ENCODE measurements around the gene HSD17B7. TPM values are rescaled to one million over a fixed set of nuclear protein-coding genes. Genes with fewer than 3 reads are reported as not detected.
"Not testable (repeated sequence)": the region's sequence is repeated elsewhere in the genome, so short reads cannot be mapped to it uniquely, and the experiment has no call there.

HSD17B7 gene
- total and polyA plus RNA-seq, 2 donors from 2014 or later = 10.8 to 12.8 TPM

DNA sequence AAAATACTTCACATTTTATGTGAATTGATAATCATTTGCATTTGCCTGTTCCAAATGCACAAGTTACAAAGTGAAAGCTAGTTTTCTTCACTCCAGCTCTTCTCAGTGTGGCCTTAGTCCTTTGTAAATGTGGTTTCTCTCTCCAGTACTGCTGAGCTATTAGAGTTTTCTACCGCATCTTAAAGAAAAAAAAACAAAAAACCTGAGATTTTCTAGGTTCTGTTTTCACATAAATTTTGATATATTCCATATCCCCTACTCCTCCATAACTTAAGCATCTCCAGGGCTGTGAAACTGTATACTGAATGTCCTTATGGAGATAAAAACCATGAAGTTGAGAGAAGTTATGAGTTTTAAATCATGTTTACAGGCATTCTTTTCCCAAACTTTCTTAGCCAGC, 3.8 kb downstream of the HSD17B7 start:
- intact Hi-C loops (cut with DNase I); FAIRE-seq; H3K4me1 ChIP-seq (ENCODE audit: control insufficient read depth in 2 of 3, insufficient read depth in 2 of 3, low read depth in 1 of 3, low read length in 3 of 3): not testable (repeated sequence)

DNA sequence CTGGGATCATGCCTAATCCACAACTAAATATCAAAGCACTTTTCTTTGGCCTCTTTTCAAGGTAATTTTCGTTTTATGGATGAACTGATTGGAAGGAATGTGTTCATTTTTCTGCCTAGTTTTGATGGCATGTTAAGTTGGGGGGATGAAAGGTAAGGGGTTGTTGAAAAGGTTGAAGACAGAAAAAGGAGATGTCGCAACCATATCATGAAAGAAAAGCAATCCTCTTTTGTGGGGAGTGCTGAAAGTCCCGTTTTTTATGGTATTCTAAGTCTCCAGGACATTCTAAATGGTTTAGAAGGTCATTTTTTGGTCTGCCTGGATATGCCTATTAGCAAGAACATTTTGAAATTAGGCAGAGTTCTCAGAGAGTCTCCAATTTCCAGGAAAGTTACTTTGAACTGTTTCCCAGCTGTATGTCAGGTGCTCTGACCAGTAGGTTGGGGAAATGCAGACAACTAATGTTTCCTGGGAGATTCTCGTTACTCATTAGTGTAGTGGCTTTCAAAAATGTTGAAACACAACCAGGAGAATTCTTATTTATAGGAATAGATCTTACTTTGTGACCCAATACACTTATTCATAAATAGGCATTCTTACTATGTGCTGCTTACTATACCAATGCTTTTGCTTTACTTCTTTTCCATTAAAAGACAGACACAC, 6.2 kb downstream of the HSD17B7 start:
- FAIRE-seq; H3K4me3 ChIP-seq (ENCODE audit: low read length in 3 of 3); H3K27me3 ChIP-seq (ENCODE audit: control insufficient read depth, insufficient read depth, low read length); H3K9ac ChIP-seq (ENCODE audit: low read length in 3 of 3); H3K27ac ChIP-seq (ENCODE audit: low read depth in 2 of 2, low read length in 2 of 2); H3K36me3 ChIP-seq (ENCODE audit: control insufficient read depth in 2 of 3, insufficient read depth in 3 of 3, low read length in 3 of 3); intact Hi-C loops (cut with DNase I); H3K9me3 ChIP-seq (ENCODE audit: control insufficient read depth in 2 of 3, insufficient read depth in 1 of 3, low read length in 3 of 3); H3K4me1 ChIP-seq (ENCODE audit: control insufficient read depth in 2 of 3, insufficient read depth in 2 of 3, low read depth in 1 of 3, low read length in 3 of 3); DNase-seq: not testable (repeated sequence)

More for the DNA sequence above, 3.8 kb downstream of the HSD17B7 start:
- H3K27ac ChIP-seq (ENCODE audit: low read depth in 2 of 2, low read length in 2 of 2); H3K4me3 ChIP-seq (ENCODE audit: low read length in 3 of 3); H3K9ac ChIP-seq (ENCODE audit: low read length in 3 of 3); DNase-seq; H3K36me3 ChIP-seq (ENCODE audit: control insufficient read depth in 2 of 3, insufficient read depth in 3 of 3, low read length in 3 of 3); H3K27me3 ChIP-seq (ENCODE audit: control insufficient read depth, insufficient read depth, low read length); H3K9me3 ChIP-seq (ENCODE audit: control insufficient read depth in 2 of 3, insufficient read depth in 1 of 3, low read length in 3 of 3): not testable (repeated sequence)

- TF ChIP-seq, protein P1, sequence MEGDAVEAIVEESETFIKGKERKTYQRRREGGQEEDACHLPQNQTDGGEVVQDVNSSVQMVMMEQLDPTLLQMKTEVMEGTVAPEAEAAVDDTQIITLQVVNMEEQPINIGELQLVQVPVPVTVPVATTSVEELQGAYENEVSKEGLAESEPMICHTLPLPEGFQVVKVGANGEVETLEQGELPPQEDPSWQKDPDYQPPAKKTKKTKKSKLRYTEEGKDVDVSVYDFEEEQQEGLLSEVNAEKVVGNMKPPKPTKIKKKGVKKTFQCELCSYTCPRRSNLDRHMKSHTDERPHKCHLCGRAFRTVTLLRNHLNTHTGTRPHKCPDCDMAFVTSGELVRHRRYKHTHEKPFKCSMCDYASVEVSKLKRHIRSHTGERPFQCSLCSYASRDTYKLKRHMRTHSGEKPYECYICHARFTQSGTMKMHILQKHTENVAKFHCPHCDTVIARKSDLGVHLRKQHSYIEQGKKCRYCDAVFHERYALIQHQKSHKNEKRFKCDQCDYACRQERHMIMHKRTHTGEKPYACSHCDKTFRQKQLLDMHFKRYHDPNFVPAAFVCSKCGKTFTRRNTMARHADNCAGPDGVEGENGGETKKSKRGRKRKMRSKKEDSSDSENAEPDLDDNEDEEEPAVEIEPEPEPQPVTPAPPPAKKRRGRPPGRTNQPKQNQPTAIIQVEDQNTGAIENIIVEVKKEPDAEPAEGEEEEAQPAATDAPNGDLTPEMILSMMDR (IDR thresholded peaks at IDR 0.05; ENCODE audit: borderline replicate concordance, extremely low read depth, insufficient read depth) = peak; percentile 70
- H3K4me3 ChIP-seq (ENCODE audit: low read length in 3 of 3); H3K27me3 ChIP-seq (ENCODE audit: control insufficient read depth, insufficient read depth, low read length); FAIRE-seq; H3K9ac ChIP-seq (ENCODE audit: low read length in 3 of 3); H3K4me1 ChIP-seq (ENCODE audit: control insufficient read depth in 2 of 3, insufficient read depth in 2 of 3, low read depth in 1 of 3, low read length in 3 of 3); H3K27ac ChIP-seq (ENCODE audit: low read depth in 2 of 2, low read length in 2 of 2); H3K9me3 ChIP-seq (ENCODE audit: control insufficient read depth in 2 of 3, insufficient read depth in 1 of 3, low read length in 3 of 3); H3K36me3 ChIP-seq (ENCODE audit: control insufficient read depth in 2 of 3, insufficient read depth in 3 of 3, low read length in 3 of 3); intact Hi-C loops (cut with DNase I): not testable (repeated sequence)
- DNase-seq = peak in 4 of 5 donors; percentile 63 to 88 (median 77)
Observed at GRCh38 chr1:162799995-162800830, 9.7 kb downstream of the HSD17B7 start.

DNA sequence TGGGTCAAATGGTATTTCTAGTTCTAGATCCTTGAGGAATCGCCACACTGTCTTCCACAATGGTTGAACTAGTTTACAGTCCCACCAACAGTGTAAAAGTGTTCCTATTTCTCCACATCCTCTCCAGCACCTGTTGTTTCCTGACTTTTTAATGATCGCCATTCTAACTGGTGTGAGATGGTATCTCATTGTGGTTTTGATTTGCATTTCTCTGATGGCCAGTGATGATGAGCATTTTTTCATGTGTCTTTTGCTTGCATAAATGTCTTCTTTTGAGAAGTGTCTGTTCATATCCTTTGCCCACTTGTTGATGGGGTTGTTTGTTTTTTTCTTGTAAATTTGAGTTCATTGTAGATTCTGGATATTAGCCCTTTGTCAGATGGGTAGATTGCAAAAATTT, 17.0 kb downstream of the HSD17B7 start:
- H3K4me3 ChIP-seq (ENCODE audit: low read length in 3 of 3); H3K27me3 ChIP-seq (ENCODE audit: control insufficient read depth, insufficient read depth, low read length); DNase-seq; H3K9me3 ChIP-seq (ENCODE audit: control insufficient read depth in 2 of 3, insufficient read depth in 1 of 3, low read length in 3 of 3); intact Hi-C loops (cut with DNase I); H3K36me3 ChIP-seq (ENCODE audit: control insufficient read depth in 2 of 3, insufficient read depth in 3 of 3, low read length in 3 of 3); H3K9ac ChIP-seq (ENCODE audit: low read length in 3 of 3); FAIRE-seq; H3K4me1 ChIP-seq (ENCODE audit: control insufficient read depth in 2 of 3, insufficient read depth in 2 of 3, low read depth in 1 of 3, low read length in 3 of 3); H3K27ac ChIP-seq (ENCODE audit: low read depth in 2 of 2, low read length in 2 of 2): not testable (repeated sequence)

DNA sequence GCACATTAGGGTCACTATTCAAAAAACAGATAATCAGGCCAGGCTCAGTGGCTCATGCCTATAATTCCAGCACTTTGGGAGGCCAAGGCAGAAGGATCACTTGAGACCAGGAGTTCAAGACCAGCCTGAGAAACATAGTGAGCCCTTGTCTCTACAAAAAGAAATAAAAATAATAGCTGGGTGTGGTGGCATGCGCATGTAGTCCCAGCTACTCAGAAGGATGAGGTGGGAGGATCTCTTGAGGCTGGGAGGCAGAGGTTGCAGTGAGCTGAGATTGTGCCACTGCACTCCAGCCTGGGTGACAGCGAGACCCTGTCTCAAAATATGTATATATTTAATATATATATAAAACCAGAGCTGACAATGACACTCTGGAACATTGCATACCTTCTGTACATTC, 21.9 kb downstream of the HSD17B7 start:
- FAIRE-seq; intact Hi-C loops (cut with DNase I): not testable (repeated sequence)

DNA sequence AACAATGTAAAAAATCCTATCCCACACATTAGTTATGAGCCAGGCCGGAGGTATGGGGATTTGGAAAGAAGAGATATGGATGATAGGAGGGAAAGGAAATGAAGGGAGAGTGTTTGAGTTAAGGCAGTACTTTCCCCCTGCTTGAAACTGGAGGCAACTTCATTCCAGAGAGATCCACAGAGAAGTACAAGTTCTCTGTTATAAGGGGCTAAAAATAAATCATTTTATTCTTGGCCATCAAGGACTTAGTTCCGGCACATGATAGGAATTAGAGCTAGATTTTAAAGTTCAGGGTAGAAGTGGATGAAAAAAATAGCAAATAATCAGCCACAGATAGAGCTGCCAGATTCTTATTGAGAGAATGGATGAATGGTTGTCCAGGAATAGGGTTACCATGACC, 27.6 kb downstream of the HSD17B7 start:
- intact Hi-C loops (cut with DNase I); H3K36me3 ChIP-seq (ENCODE audit: control insufficient read depth in 2 of 3, insufficient read depth in 3 of 3, low read length in 3 of 3); FAIRE-seq: not testable (repeated sequence)

More for the DNA sequence above, 21.9 kb downstream of the HSD17B7 start:
- DNase-seq; H3K27ac ChIP-seq (ENCODE audit: low read depth in 2 of 2, low read length in 2 of 2); H3K36me3 ChIP-seq (ENCODE audit: control insufficient read depth in 2 of 3, insufficient read depth in 3 of 3, low read length in 3 of 3); H3K9me3 ChIP-seq (ENCODE audit: control insufficient read depth in 2 of 3, insufficient read depth in 1 of 3, low read length in 3 of 3); H3K27me3 ChIP-seq (ENCODE audit: control insufficient read depth, insufficient read depth, low read length); H3K4me1 ChIP-seq (ENCODE audit: control insufficient read depth in 2 of 3, insufficient read depth in 2 of 3, low read depth in 1 of 3, low read length in 3 of 3); H3K9ac ChIP-seq (ENCODE audit: low read length in 3 of 3); H3K4me3 ChIP-seq (ENCODE audit: low read length in 3 of 3): not testable (repeated sequence)

GRCh38 chr1:162818666-162819065, 28.2 kb downstream of the HSD17B7 start:
- H3K4me1 ChIP-seq (ENCODE audit: control insufficient read depth in 2 of 3, insufficient read depth in 2 of 3, low read depth in 1 of 3, low read length in 3 of 3); H3K9me3 ChIP-seq (ENCODE audit: control insufficient read depth in 2 of 3, insufficient read depth in 1 of 3, low read length in 3 of 3); FAIRE-seq; H3K9ac ChIP-seq (ENCODE audit: low read length in 3 of 3); DNase-seq; H3K27ac ChIP-seq (ENCODE audit: low read depth in 2 of 2, low read length in 2 of 2); H3K4me3 ChIP-seq (ENCODE audit: low read length in 3 of 3); H3K27me3 ChIP-seq (ENCODE audit: control insufficient read depth, insufficient read depth, low read length); H3K36me3 ChIP-seq (ENCODE audit: control insufficient read depth in 2 of 3, insufficient read depth in 3 of 3, low read length in 3 of 3); intact Hi-C loops (cut with DNase I): not testable (repeated sequence)

More for the DNA sequence above, 27.6 kb downstream of the HSD17B7 start:
- H3K4me3 ChIP-seq (ENCODE audit: low read length in 3 of 3); H3K27me3 ChIP-seq (ENCODE audit: control insufficient read depth, insufficient read depth, low read length); H3K27ac ChIP-seq (ENCODE audit: low read depth in 2 of 2, low read length in 2 of 2); H3K9ac ChIP-seq (ENCODE audit: low read length in 3 of 3); H3K9me3 ChIP-seq (ENCODE audit: control insufficient read depth in 2 of 3, insufficient read depth in 1 of 3, low read length in 3 of 3); H3K4me1 ChIP-seq (ENCODE audit: control insufficient read depth in 2 of 3, insufficient read depth in 2 of 3, low read depth in 1 of 3, low read length in 3 of 3); DNase-seq: not testable (repeated sequence)

All from kidney (tissue), 14 donors.